NCI-H1417 (cell line): Measurements from ENCODE around the gene GOLGA6L24.
"Not testable (repeated sequence)": the region's sequence is repeated elsewhere in the genome, so short reads cannot be mapped to it uniquely, and the experiment has no call there.

Source experiments
- DNase-seq, 3 experiments: peaks; one replicate each; lab custom pipeline; 2025; lab: John Stamatoyannopoulos, UW

GOLGA6L24 gene

GRCh38 chr15:28357984-28358383 is at the start of gene GOLGA6L24:
Gene GOLGA6L24 (minus strand): TSS chr15:28358084. CDS start chr15:28358023, 61 bp downstream.
- not testable (repeated sequence) for DNase-seq

GRCh38 chr15:28402774-28403435 is 45.0 kb upstream of the GOLGA6L24 start:
- not testable (repeated sequence) for DNase-seq

- not testable (repeated sequence) for DNase-seq
Observed at GRCh38 chr15:28396022-28396421, 38.1 kb upstream of the GOLGA6L24 start.

GRCh38 chr15:28380053-28380452 is 22.2 kb upstream of the GOLGA6L24 start:
- not testable (repeated sequence) for DNase-seq

GRCh38 chr15:28378364-28378763 is 20.5 kb upstream of the GOLGA6L24 start, which contains the start of gene GOLGA8F:
Gene GOLGA8F (plus strand): TSS chr15:28378664. CDS start chr15:28378762, 98 bp downstream.
- DNase-seq = not testable (repeated sequence)

GRCh38 chr15:28365502-28365901 is 7.6 kb upstream of the GOLGA6L24 start:
- DNase-seq = not testable (repeated sequence)

GRCh38 chr15:28322129-28322588 is 35.7 kb downstream of the GOLGA6L24 start, which contains the start of gene HERC2:
Gene HERC2 (minus strand): TSS chr15:28322179. CDS start chr15:28321433, 746 bp downstream.
- not testable (repeated sequence) for DNase-seq

- DNase-seq = not testable (repeated sequence)
Observed at GRCh38 chr15:28321358-28322078, 36.4 kb downstream of the GOLGA6L24 start.

GRCh38 chr15:28319725-28320124 is 38.2 kb downstream of the GOLGA6L24 start:
- not testable (repeated sequence) for DNase-seq

- not testable (repeated sequence) for DNase-seq
Observed at GRCh38 chr15:28318828-28319227, 39.1 kb downstream of the GOLGA6L24 start.

- not testable (repeated sequence) for DNase-seq
Observed at GRCh38 chr15:28318122-28318521, 39.8 kb downstream of the GOLGA6L24 start.

GRCh38 chr15:28316958-28317357 is 40.9 kb downstream of the GOLGA6L24 start:
- DNase-seq = not testable (repeated sequence)

- DNase-seq = not testable (repeated sequence)
Observed at GRCh38 chr15:28310454-28310853, 47.4 kb downstream of the GOLGA6L24 start.

GRCh38 chr15:28308718-28309117 is 49.2 kb downstream of the GOLGA6L24 start:
- not testable (repeated sequence) for DNase-seq
